Measurements from ENCODE around the gene TENT5C. TPM values are rescaled to one million over a fixed set of nuclear protein-coding genes. Genes with fewer than 3 reads are reported as not detected.

The TENT5C gene
- total RNA-seq, 3 donors from 2014 or later, result 4.0 to 10.2 (median 10.2) TPM

DNA sequence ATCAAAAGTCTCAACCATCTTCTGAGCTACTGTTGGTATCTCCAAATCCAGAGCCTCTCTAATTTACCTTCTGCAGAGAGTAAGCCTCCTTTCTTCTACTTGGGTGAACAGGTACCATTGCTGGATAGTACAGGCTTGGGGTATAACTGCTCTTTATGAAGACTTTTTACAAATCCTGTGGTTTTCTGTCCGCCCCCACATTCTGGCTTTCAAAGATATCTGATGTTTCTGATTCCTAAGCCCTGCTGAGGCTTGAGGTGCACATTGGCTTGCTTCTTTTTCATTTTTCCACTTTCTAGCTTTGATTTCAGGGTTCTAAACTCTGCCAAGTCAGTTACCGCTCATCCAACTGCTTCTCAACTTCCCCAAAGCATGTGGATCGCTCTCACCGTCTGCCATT is 37.1 kb downstream of the TENT5C start:
- no peak overlapping the region for H3K4me3 ChIP-seq
- intact Hi-C loops (cut with DNase I; ENCODE audit: low total_unique reads), result loop anchor here (10.0 kb wide), 1 partner anchor 1188 kb away; no protein-coding TSS in a partner anchor
- no peak overlapping the region for H3K27ac ChIP-seq
- H3K9me3 ChIP-seq, result no peaks in the 10 kb centered on the region
- H3K27me3 ChIP-seq, result no peaks in the 10 kb centered on the region
- DNase-seq (ENCODE audit: low spot score in 2 of 2), result no peak
- H3K36me3 ChIP-seq, result no peaks in the 10 kb centered on the region
- TF ChIP-seq POLR2AphosphoS5 (IDR thresholded peaks at IDR 0.05) (no peak), POLR2A (IDR thresholded peaks at IDR 0.05) (no peak)
- TF ChIP-seq, protein P1, sequence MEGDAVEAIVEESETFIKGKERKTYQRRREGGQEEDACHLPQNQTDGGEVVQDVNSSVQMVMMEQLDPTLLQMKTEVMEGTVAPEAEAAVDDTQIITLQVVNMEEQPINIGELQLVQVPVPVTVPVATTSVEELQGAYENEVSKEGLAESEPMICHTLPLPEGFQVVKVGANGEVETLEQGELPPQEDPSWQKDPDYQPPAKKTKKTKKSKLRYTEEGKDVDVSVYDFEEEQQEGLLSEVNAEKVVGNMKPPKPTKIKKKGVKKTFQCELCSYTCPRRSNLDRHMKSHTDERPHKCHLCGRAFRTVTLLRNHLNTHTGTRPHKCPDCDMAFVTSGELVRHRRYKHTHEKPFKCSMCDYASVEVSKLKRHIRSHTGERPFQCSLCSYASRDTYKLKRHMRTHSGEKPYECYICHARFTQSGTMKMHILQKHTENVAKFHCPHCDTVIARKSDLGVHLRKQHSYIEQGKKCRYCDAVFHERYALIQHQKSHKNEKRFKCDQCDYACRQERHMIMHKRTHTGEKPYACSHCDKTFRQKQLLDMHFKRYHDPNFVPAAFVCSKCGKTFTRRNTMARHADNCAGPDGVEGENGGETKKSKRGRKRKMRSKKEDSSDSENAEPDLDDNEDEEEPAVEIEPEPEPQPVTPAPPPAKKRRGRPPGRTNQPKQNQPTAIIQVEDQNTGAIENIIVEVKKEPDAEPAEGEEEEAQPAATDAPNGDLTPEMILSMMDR (IDR thresholded peaks at IDR 0.05), result no peak
- no peaks in the 10 kb centered on the region for H3K4me1 ChIP-seq

DNA sequence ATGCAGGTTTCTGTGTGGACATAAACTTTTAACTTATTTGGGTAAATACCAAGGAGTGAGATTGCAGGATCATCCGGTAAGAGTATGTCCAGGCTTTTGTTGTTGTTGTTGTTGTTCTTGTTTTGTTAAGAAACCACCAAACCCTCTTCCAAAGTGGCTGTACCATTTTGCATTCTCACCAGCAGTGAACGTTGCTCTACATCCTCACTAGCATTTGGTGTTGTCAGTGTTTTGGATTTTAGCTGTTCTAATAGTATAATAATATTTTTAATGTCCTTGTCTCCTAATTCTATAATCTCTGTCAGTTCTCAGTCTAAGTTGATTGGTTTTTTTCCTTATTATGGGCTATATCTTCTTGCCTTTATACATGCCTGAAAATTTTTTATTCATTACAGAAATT is 37.8 kb downstream of the TENT5C start:
- intact Hi-C loops (cut with DNase I; ENCODE audit: low total_unique reads), result loop anchor here (10.0 kb wide), 1 partner anchor 1189 kb away; no protein-coding TSS in a partner anchor
- no peak overlapping the region for H3K27ac ChIP-seq
- no peak for DNase-seq (ENCODE audit: low spot score in 2 of 2)
- no peaks in the 10 kb centered on the region for H3K36me3 ChIP-seq
- no peaks in the 10 kb centered on the region for H3K9me3 ChIP-seq
- TF ChIP-seq, protein P1 (IDR thresholded peaks at IDR 0.05), result no peak
- TF ChIP-seq POLR2A (IDR thresholded peaks at IDR 0.05) (no peak), POLR2AphosphoS5 (IDR thresholded peaks at IDR 0.05) (no peak)
- no peak overlapping the region for H3K4me3 ChIP-seq
- no peaks in the 10 kb centered on the region for H3K27me3 ChIP-seq
- H3K4me1 ChIP-seq, result no peaks in the 10 kb centered on the region

DNA sequence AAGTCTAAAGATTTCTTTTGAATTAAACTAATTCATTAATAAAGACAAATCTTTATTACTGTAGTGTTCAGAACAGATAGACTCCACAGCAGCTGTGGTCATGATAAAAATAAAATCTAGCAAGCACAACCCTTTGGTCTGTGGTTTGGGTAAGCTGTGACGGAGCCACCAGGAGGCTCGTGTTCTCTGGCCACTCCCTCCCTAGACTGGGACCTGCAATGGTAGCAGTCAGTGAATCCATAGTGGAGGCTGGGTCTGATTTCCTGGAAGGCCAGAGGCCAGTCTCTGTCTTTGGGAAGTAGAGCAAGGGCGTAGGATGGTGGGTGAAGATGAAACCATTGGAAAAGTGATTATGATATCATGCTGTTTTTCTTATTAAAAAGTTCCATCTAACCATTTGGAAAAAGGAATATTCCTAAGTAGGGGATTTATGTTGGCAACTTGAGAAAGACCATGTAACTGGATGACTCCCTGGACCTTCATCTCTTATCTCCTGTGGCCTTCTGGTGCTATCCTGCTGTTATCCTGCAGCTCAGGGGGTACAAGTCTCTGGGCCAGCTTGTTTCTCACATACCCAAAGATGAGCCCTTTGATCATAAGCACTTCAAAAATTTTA is 39.0 kb downstream of the TENT5C start:
- Histone ChIP-seq H3K4me3 (no peak overlapping the region), H3K9me3 (no peaks in the 10 kb centered on the region), H3K27me3 (no peaks in the 10 kb centered on the region), H3K4me1 (no peaks in the 10 kb centered on the region), H3K36me3 (no peaks in the 10 kb centered on the region), H3K27ac (no peak overlapping the region)
- intact Hi-C loops (cut with DNase I; ENCODE audit: low total_unique reads), result loop anchor here (10.0 kb wide), 1 partner anchor 1190 kb away; no protein-coding TSS in a partner anchor
- TF ChIP-seq POLR2A (IDR thresholded peaks at IDR 0.05) (no peak), POLR2AphosphoS5 (IDR thresholded peaks at IDR 0.05) (no peak)
- TF ChIP-seq, protein P1 (IDR thresholded peaks at IDR 0.05), result no peak
- DNase-seq (ENCODE audit: low spot score in 2 of 2), result no peak

DNA sequence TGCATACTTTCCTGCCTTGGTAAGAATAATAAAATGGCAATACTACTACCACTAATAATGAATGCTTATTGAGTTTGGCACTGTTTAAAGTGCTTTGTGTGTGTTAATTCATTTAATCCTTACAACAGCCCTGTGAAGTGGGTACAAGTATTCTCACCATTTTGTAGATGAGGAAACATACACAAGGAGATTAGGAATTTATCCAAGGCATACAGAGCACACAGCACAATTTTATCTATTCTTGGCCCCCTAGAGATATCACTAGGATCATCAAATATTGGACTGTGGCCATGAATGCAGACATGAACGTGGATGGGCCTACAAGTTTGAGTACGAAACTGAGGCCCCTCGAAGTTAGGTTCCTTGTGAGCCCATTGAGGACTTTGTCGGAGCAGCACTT is 39.5 kb downstream of the TENT5C start:
- H3K27me3 ChIP-seq, result no peaks in the 10 kb centered on the region
- H3K4me3 ChIP-seq, result no peak overlapping the region
- intact Hi-C loops (cut with DNase I; ENCODE audit: low total_unique reads), result loop anchor here (10.0 kb wide), 1 partner anchor 1191 kb away; no protein-coding TSS in a partner anchor
- DNase-seq (ENCODE audit: low spot score in 2 of 2), result no peak
- no peaks in the 10 kb centered on the region for H3K36me3 ChIP-seq
- no peaks in the 10 kb centered on the region for H3K9me3 ChIP-seq
- TF ChIP-seq, protein P1 (IDR thresholded peaks at IDR 0.05), result no peak
- TF ChIP-seq POLR2AphosphoS5 (IDR thresholded peaks at IDR 0.05) (no peak), POLR2A (IDR thresholded peaks at IDR 0.05) (no peak)
- H3K27ac ChIP-seq, result no peak overlapping the region
- H3K4me1 ChIP-seq, result no peaks in the 10 kb centered on the region

DNA sequence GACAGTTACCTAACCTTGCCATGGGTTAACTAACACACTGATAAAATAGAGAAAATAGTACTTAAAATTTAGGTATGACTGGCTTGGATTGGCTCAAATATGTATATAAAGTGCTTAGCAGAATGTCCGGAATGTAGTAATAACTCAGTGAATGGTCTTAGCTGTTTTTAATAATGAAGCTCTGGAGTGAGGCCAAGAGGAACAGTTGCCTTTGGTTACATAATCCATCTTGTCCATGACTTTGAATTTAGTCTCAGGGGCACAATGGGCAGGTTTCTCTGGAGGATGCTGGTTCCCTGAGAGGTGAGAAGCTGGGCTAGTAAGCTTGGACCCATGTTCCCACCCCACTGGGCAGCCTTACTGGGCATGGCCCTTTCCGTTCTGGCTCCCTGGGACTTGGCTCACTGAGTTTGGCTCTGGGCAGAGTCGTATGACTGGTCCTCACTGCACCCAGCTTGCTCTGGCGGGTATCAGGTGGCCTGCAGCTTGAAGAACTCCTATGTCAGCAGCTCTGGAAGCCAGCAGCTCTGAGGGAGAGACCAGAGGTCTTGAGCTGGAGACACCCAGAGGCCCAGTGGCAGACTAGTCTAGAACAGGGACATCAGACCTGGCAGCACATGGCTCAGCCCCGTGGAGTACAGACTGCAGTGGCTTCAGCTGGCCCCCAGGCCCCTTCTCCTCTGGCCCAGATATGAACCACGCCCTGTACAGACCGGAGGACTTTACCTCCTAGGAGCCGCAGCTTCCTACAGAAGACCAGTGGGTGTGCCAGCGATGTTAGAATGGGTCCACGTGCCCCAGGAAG is 40.4 kb downstream of the TENT5C start:
- Histone ChIP-seq H3K36me3 (no peaks in the 10 kb centered on the region), H3K27me3 (no peaks in the 10 kb centered on the region), H3K4me1 (no peaks in the 10 kb centered on the region), H3K4me3 (no peak overlapping the region), H3K9me3 (no peaks in the 10 kb centered on the region), H3K27ac (no peak overlapping the region)
- DNase-seq (ENCODE audit: low spot score in 2 of 2), result no peak
- TF ChIP-seq POLR2A (IDR thresholded peaks at IDR 0.05) (no peak), POLR2AphosphoS5 (IDR thresholded peaks at IDR 0.05) (no peak)
- TF ChIP-seq, protein P1 (IDR thresholded peaks at IDR 0.05), result no peak
- intact Hi-C loops (cut with DNase I; ENCODE audit: low total_unique reads), result loop anchor here (10.0 kb wide), 1 partner anchor 1191 kb away; no protein-coding TSS in a partner anchor

All from breast epithelium (tissue), 4 donors.